ENCODE data around the gene POLR3H.

GRCh38 chr22:41531715-41532477 is 12.4 kb downstream of the POLR3H start:
- TF ChIP-seq CTCF (IDR thresholded peaks at IDR 0.05; ENCODE audit: borderline replicate concordance, extremely low read depth, low read length, poor library complexity, severe bottlenecking) (no peak), EZH2 (IDR thresholded peaks at IDR 0.05; ENCODE audit: borderline replicate concordance, low read depth, low read length, severe bottlenecking) (no peak)

Measured in DND-41 (cell line).